ENCODE measurements around the gene SPRED3.
A peak's percentile ranks its signal among the peaks of the same experiment; 100 is the strongest.
"Not testable (repeated sequence)": the region's sequence is repeated elsewhere in the genome, so short reads cannot be mapped to it uniquely, and the experiment has no call there.

The SPRED3 gene

GRCh38 chr19:38358071-38358470, 30.4 kb upstream of the SPRED3 start:
- Histone ChIP-seq H3K9me3 (replicated peaks in 1 of 11) (no peaks in the 10 kb centered on the region), H3K27me3 (peaks cover 8 to 30% (median 22%) of the 10 kb centered on the region in 11 experiments), H3K27ac (no peak overlapping the region), H3K9ac (no peak overlapping the region), H3K4me2 (no peak overlapping the region), H3K4me1 (peaks cover 7 to 16% (median 13%) of the 10 kb centered on the region in 10 experiments; a peak in 19 of 20 replicates), H4K20me1 (peaks cover 0 to 11% (median 0%) of the 10 kb centered on the region in 11 experiments; a peak in 5 of 22 replicates), H3K4me3 (no peak overlapping the region), H3K36me3 (no peaks in the 10 kb centered on the region)
- no peak for TF ChIP-seq Cebpa-rat (IDR thresholded peaks at IDR 0.05)

GRCh38 chr19:38359242-38360021, 29.1 kb upstream of the SPRED3 start:
- no peak for TF ChIP-seq Cebpa-rat (IDR thresholded peaks at IDR 0.05)
- peaks cover 8 to 30% (median 22%) of the 10 kb centered on the region in 11 experiments for H3K27me3 ChIP-seq
- peaks cover 1 to 6% (median 4%) of the 10 kb centered on the region in 11 experiments; a peak in 20 of 22 replicates for H3K9me3 ChIP-seq (replicated peaks in 1 of 11)
- no peaks in the 10 kb centered on the region for H3K36me3 ChIP-seq
- H3K4me1 ChIP-seq = peaks cover 7 to 17% (median 15%) of the 10 kb centered on the region in 10 experiments; a peak in 19 of 20 replicates
- peaks cover 0 to 11% (median 0%) of the 10 kb centered on the region in 11 experiments; a peak in 5 of 22 replicates for H4K20me1 ChIP-seq
- H3K27ac ChIP-seq = no peak overlapping the region
- H3K9ac ChIP-seq = no peak overlapping the region
- no peak overlapping the region for H3K4me3 ChIP-seq
- H3K4me2 ChIP-seq = no peak overlapping the region

GRCh38 chr19:38360351-38360750, 28.1 kb upstream of the SPRED3 start:
- H3K9ac ChIP-seq = no peak overlapping the region
- no peak overlapping the region for H3K4me3 ChIP-seq
- no peak overlapping the region for H3K27ac ChIP-seq
- H3K9me3 ChIP-seq (replicated peaks in 1 of 11) = peaks cover 7 to 16% (median 13%) of the 10 kb centered on the region in 11 experiments; a peak in 20 of 22 replicates
- peaks cover 0 to 11% (median 0%) of the 10 kb centered on the region in 11 experiments; a peak in 5 of 22 replicates for H4K20me1 ChIP-seq
- no peaks in the 10 kb centered on the region for H3K36me3 ChIP-seq
- 0 out of 22 replicates have a peak overlapping the region, but pooled peaks of 1 of the 11 experiments have one; percentile 100 for H3K4me2 ChIP-seq
- H3K27me3 ChIP-seq = peaks cover 8 to 30% (median 22%) of the 10 kb centered on the region in 11 experiments
- TF ChIP-seq Cebpa-rat (IDR thresholded peaks at IDR 0.05) = no peak
- peaks cover 7 to 17% (median 15%) of the 10 kb centered on the region in 10 experiments; a peak in 19 of 20 replicates for H3K4me1 ChIP-seq

GRCh38 chr19:38360839-38361631, 27.5 kb upstream of the SPRED3 start:
- peak overlapping the region; percentile 64 to 90 (median 73) for H3K4me3 ChIP-seq
- no peak for TF ChIP-seq Cebpa-rat (IDR thresholded peaks at IDR 0.05)
- H3K36me3 ChIP-seq = no peaks in the 10 kb centered on the region
- H3K9ac ChIP-seq = peak overlapping the region; percentile 39 to 74 (median 67); a peak in 20 of 22 replicates
- H3K4me2 ChIP-seq = peak overlapping the region; percentile 88 to 100 (median 96)
- H3K4me1 ChIP-seq = peaks cover 7 to 17% (median 15%) of the 10 kb centered on the region in 10 experiments; a peak in 19 of 20 replicates
- peaks cover 7 to 17% (median 14%) of the 10 kb centered on the region in 11 experiments; a peak in 20 of 22 replicates for H3K9me3 ChIP-seq (replicated peaks in 1 of 11)
- peaks cover 8 to 30% (median 22%) of the 10 kb centered on the region in 11 experiments for H3K27me3 ChIP-seq
- H4K20me1 ChIP-seq = peaks cover 0 to 11% (median 0%) of the 10 kb centered on the region in 11 experiments; a peak in 5 of 22 replicates
- peak overlapping the region in 2 of 11 experiments; percentile 44 to 59; a peak in 3 of 22 replicates for H3K27ac ChIP-seq

DNA sequence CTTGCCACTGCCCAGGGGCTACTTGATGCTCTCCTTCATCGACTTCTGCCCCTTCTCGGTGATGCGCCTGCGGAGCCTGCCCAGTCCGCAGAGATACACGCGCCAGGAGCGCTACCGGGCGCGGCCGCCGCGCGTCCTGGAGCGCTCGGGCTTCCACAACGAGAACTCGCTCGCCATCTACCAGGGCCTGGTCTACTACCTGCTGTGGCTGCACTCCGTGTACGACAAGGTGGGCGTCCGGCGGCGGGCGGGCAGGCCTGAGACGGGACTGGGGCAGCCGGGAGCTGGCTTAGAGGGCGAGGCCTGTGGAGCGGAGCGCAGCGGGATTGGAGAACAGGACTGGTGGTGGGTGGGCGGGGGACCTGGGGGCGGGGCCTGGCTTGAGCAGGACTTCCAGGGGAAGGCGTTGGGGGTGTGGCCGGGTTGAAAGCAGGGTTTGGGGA, 26.8 kb upstream of the SPRED3 start:
- no peaks in the 10 kb centered on the region for H3K36me3 ChIP-seq
- peaks cover 0 to 9% (median 0%) of the 10 kb centered on the region in 11 experiments; a peak in 5 of 22 replicates for H4K20me1 ChIP-seq
- peak overlapping the region in 3 of 11 experiments; percentile 35 to 60 (median 55); a peak in 5 of 22 replicates for H3K27ac ChIP-seq
- peaks cover 7 to 17% (median 14%) of the 10 kb centered on the region in 11 experiments; a peak in 20 of 22 replicates for H3K9me3 ChIP-seq (replicated peaks in 1 of 11)
- H3K27me3 ChIP-seq = peaks cover 8 to 30% (median 22%) of the 10 kb centered on the region in 11 experiments
- peak overlapping the region; percentile 64 to 90 (median 73) for H3K4me3 ChIP-seq
- no peak for TF ChIP-seq Cebpa-rat (IDR thresholded peaks at IDR 0.05)
- H3K4me2 ChIP-seq = peak overlapping the region; percentile 88 to 100 (median 96)
- H3K4me1 ChIP-seq = peaks cover 7 to 17% (median 15%) of the 10 kb centered on the region in 10 experiments; a peak in 19 of 20 replicates
- peak overlapping the region; percentile 53 to 74 (median 67); a peak in 21 of 22 replicates for H3K9ac ChIP-seq

DNA sequence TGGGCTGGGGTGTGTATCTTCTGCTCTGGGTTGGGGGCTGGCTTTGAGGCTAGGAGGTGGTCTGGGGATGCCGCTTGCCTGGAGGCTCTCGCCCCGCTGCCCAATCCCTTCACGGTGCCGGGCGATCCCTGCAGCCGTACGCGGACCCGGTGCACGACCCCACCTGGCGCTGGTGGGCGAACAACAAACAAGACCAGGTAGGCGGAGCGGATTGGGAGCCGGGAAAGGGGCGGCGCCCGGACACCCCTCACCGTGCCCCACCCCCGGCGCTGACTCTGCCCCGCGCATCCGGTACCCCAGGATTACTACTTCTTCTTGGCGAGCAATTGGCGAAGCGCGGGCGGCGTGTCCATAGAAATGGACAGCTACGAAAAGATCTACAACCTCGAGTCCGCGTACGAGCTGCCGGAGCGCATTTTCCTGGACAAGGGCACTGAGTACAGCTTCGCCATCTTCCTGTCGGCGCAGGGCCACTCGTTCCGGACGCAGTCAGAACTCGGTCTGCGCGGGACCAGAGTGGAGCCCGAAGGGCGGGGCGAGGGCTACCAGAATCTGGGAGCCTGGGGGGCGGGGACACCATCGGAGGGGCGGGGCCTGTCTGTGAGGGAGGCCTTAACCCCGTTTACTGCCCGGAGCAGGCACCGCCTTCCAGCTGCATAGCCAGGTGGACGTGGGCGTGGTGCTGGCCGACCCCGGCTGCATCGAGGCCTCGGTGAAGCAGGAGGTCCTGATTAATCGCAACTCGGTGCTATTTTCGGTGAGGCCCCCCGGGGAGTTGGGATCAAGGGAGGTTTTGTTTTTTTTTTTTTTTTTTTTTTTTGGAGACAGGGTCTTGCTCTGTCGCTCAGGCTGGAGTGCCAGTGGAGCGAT, 26.2 kb upstream of the SPRED3 start:
- no peak for TF ChIP-seq Cebpa-rat (IDR thresholded peaks at IDR 0.05)
- Histone ChIP-seq H3K36me3 (no peaks in the 10 kb centered on the region), H3K9me3 (replicated peaks in 1 of 11) (peaks cover 7 to 17% (median 14%) of the 10 kb centered on the region in 11 experiments; a peak in 20 of 22 replicates), H3K27me3 (peaks cover 8 to 30% (median 22%) of the 10 kb centered on the region in 11 experiments), H3K9ac (peak overlapping the region; percentile 50 to 74 (median 66); a peak in 20 of 22 replicates), H3K4me1 (peaks cover 7 to 17% (median 15%) of the 10 kb centered on the region in 10 experiments; a peak in 19 of 20 replicates), H3K4me2 (peak overlapping the region; percentile 81 to 100 (median 96)), H4K20me1 (peaks cover 0 to 9% (median 0%) of the 10 kb centered on the region in 11 experiments; a peak in 4 of 22 replicates), H3K4me3 (peak overlapping the region; percentile 64 to 90 (median 73)), H3K27ac (peak overlapping the region in 8 of 11 experiments; percentile 25 to 60 (median 38); a peak in 10 of 22 replicates)

DNA sequence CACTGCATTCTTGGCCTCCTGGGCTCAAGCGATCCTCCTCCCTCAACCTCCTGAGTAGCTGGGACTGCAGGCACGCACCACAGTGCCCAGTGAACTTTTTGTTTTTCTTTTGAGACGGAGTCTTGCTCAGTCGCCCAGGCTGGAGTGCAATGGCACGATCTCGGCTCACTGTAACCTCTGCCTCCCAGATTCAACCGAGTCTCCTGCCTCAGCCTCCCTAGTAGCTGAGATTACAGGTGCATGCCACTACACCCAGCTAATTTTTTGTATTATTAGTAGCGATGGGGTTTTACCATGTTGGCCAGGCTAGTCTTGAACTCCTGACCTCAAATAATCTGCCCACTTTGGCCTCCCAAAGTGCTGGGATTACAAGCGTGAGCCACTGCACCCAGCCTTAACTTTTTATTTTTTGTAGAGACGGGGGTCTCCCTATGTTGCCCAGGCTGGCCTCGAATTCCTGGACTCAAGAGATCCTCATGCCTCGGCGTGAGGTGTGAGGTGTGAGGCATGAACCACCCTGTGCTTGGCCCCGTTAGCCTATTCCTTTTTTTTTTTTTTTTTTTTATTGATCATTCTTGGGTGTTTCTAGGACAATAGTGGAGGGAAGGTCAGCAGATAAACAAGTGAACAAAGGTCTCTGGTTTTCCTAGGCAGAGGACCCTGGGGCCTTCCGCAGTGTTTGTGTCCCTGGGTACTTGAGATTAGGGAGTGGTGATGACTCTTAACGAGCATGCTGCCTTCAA, 25.4 kb upstream of the SPRED3 start:
- not testable (repeated sequence) for H4K20me1 ChIP-seq, H3K36me3 ChIP-seq
- H3K4me2 ChIP-seq = peak overlapping the region; percentile 81 to 100 (median 96)
- H3K9me3 ChIP-seq (replicated peaks in 1 of 11) = peaks cover 7 to 17% (median 14%) of the 10 kb centered on the region in 11 experiments; a peak in 20 of 22 replicates
- H3K27ac ChIP-seq = 0 out of 22 replicates have a peak overlapping the region, but pooled peaks of 1 of the 11 experiments have one; percentile 9
- H3K4me3 ChIP-seq = peak overlapping the region; percentile 64 to 90 (median 73)
- H3K27me3 ChIP-seq = peaks cover 8 to 30% (median 22%) of the 10 kb centered on the region in 11 experiments
- H3K9ac ChIP-seq = peak overlapping the region in 7 of 11 experiments; percentile 53 to 74 (median 67); a peak in 12 of 22 replicates
- peaks cover 7 to 17% (median 15%) of the 10 kb centered on the region in 10 experiments; a peak in 19 of 20 replicates for H3K4me1 ChIP-seq
